GM18907 (cell line): ENCODE data around the gene FLNC.

ENCODE experiments used
- ATAC-seq: cut with Tn5 transposase; IDR thresholded peaks from one replicate; pipeline ENCODE4 v1.9.1; 2021; ENCODE audit warnings: mild to moderate bottlenecking, moderate library complexity; ENCODE audit not compliant: unreplicated experiment

FLNC gene

GRCh38 chr7:128875523-128875948 lies 45.3 kb downstream of the FLNC start:
- ATAC-seq = no peak

- ATAC-seq = no peak
Observed at GRCh38 chr7:128876127-128876526, 45.9 kb downstream of the FLNC start.

- ATAC-seq = no peak
Observed at GRCh38 chr7:128876586-128876977, 46.4 kb downstream of the FLNC start.

- ATAC-seq = no peak
Observed at GRCh38 chr7:128876978-128877755, 47.0 kb downstream of the FLNC start.

GRCh38 chr7:128877756-128878120 lies 47.5 kb downstream of the FLNC start:
- no peak for ATAC-seq

- ATAC-seq = no peak
Observed at GRCh38 chr7:128878226-128879105, 48.3 kb downstream of the FLNC start.

GRCh38 chr7:128879461-128879938 lies 49.3 kb downstream of the FLNC start:
- no peak for ATAC-seq

- no peak for ATAC-seq
Observed at GRCh38 chr7:128879939-128880746, 49.9 kb downstream of the FLNC start.

- no peak for ATAC-seq
Observed at GRCh38 chr7:128880791-128881457, 50.7 kb downstream of the FLNC start.

GRCh38 chr7:128881458-128882125 lies 51.4 kb downstream of the FLNC start:
- no peak for ATAC-seq

- ATAC-seq = no peak
Observed at GRCh38 chr7:128882134-128882533, 51.9 kb downstream of the FLNC start.

- no peak for ATAC-seq
Observed at GRCh38 chr7:128883622-128884448, 53.6 kb downstream of the FLNC start.

GRCh38 chr7:128884561-128885369 lies 54.6 kb downstream of the FLNC start:
- no peak for ATAC-seq

GRCh38 chr7:128885370-128886187 lies 55.4 kb downstream of the FLNC start:
- no peak for ATAC-seq

GRCh38 chr7:128886391-128887168 lies 56.4 kb downstream of the FLNC start:
- ATAC-seq = no peak

- ATAC-seq = no peak
Observed at GRCh38 chr7:128887169-128888038, 57.2 kb downstream of the FLNC start.
